ENCODE measurements around the gene C14orf93.

The C14orf93 gene

GRCh38 chr14:22939684-22940083, 70.3 kb downstream of the C14orf93 start:
- no peak for FAIRE-seq
- DNase-seq (ENCODE audit: insufficient read length, low spot score): no peak
- TF ChIP-seq CTCF (IDR thresholded peaks at IDR 0.05; ENCODE audit: insufficient read depth, missing control alignments): no peak

Measured in D721Med (cell line).